Brain microvascular endothelial cell (primary cell): ENCODE results near the gene TIMP1.

Source experiments
- DNase-seq: peaks from one replicate; pipeline ENCODE4 v3.0.0-alpha.2; 2020
- H3K27ac ChIP-seq: fragments of 250-450 bp; sonication (Bioruptor Pico); 2 replicates; pipeline ENCODE4 v1.5.1; 2020; ENCODE audit warnings: mild to moderate bottlenecking, moderate library complexity
- H3K27me3 ChIP-seq: fragments of 250-450 bp; sonication (Bioruptor Pico); replicated peaks from 2 replicates; pipeline ENCODE4 v1.5.1; 2020; ENCODE audit warnings: mild to moderate bottlenecking
- H3K36me3 ChIP-seq: fragments of 250-450 bp; sonication (Bioruptor Pico); replicated peaks from 2 replicates; pipeline ENCODE4 v1.5.1; 2020; ENCODE audit warnings: mild to moderate bottlenecking
- H3K4me3 ChIP-seq: 2 replicates; pipeline ENCODE4 v1.5.1; 2011; ENCODE audit warnings: low read depth, mild to moderate bottlenecking, control low read depth, low read length, moderate library complexity
- in situ Hi-C: cut with HindIII; loops from 2 replicates; pipeline ENCODE4 v1.10.0; 2017; ENCODE audit warnings: low sequenced_read_pairs, low pct_ligation_motif_present
- TF ChIP-seq, protein P1 (sequence below): IDR thresholded peaks from 2 replicates; pipeline ENCODE4 v1.5.1; 2011; ENCODE audit warnings: low read depth, mild to moderate bottlenecking, moderate library complexity, low read length, control low read depth, inconsistent platforms; ENCODE audit errors: missing control alignments

Gene TIMP1

DNA sequence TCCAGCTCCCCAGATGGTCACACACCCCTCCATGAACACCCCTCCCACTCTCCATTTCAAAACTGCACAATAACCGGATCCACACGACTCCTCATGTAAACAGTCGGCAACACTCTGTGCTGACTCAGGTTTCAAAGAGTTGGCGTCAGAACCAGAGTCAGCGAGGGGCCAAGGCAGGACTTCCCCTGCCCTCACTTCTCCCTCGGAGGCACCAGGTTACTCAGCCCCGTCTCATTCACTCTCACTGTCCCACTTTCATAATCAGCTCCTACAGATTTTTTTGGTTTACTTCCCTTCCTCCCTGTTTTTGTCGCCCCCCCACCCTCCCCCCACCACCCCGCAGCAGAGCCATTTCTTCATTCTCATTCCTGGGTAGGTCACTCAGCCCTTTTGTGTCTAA, 2.7 kb upstream of the TIMP1 start:
- Histone ChIP-seq H3K4me3 (no peak overlapping the region), H3K27me3 (no peaks in the 10 kb centered on the region), H3K36me3 (no peaks in the 10 kb centered on the region), H3K27ac (peak overlapping the region; percentile 79)
- in situ Hi-C loops: no loop called here
- TF ChIP-seq, protein P1, sequence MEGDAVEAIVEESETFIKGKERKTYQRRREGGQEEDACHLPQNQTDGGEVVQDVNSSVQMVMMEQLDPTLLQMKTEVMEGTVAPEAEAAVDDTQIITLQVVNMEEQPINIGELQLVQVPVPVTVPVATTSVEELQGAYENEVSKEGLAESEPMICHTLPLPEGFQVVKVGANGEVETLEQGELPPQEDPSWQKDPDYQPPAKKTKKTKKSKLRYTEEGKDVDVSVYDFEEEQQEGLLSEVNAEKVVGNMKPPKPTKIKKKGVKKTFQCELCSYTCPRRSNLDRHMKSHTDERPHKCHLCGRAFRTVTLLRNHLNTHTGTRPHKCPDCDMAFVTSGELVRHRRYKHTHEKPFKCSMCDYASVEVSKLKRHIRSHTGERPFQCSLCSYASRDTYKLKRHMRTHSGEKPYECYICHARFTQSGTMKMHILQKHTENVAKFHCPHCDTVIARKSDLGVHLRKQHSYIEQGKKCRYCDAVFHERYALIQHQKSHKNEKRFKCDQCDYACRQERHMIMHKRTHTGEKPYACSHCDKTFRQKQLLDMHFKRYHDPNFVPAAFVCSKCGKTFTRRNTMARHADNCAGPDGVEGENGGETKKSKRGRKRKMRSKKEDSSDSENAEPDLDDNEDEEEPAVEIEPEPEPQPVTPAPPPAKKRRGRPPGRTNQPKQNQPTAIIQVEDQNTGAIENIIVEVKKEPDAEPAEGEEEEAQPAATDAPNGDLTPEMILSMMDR: no peak
- DNase-seq: peak; percentile 74

DNA sequence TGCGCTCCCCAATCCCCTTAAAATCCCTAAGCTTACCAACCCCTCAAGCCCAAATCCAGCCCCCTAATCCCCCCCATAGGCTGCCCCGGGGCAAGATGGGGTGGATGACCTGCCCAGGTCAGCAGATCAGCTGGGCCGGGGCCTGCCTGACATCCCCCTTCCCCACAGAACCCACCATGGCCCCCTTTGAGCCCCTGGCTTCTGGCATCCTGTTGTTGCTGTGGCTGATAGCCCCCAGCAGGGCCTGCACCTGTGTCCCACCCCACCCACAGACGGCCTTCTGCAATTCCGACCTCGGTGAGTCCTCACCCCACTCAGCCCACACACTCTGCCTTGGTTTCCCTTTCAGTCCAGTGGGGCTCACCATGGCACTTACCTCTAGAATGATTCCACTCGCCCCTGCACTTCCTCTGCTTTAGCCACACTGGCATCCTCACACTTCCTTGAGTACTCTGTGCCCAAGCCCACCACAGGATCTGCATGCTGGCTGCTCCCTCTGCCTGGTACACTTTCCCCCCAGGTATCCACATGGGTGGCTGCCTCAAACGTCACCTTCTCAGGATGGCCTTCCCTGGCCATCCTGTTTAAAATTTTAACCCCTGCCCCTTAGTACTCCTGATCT, 1.1 kb downstream of the TIMP1 start:
- Histone ChIP-seq H3K27me3 (no peaks in the 10 kb centered on the region), H3K27ac (peak overlapping the region; percentile 56), H3K36me3 (peaks cover 19% of the 10 kb centered on the region), H3K4me3 (peak overlapping the region; percentile 76)
- no peak for DNase-seq
- TF ChIP-seq, protein P1: no peak
- in situ Hi-C loops: no loop called here

DNA sequence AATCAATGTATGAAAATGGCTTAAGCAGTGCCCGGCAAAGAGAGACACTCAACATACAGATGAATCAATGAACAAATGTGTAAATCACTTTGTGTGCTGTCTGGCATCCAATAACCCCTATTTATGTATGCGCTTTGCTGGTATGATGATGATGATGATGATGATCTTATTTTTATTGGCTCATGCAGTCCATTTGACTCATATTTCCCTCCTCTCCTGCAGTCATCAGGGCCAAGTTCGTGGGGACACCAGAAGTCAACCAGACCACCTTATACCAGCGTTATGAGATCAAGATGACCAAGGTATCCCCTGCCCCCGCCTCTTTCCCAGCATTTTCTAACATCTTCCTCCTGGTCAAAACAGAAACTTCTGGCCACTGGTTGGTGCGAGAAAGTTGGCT, 2.5 kb downstream of the TIMP1 start:
- Histone ChIP-seq H3K27me3 (no peaks in the 10 kb centered on the region), H3K4me3 (peak overlapping the region; percentile 76), H3K36me3 (peaks cover 19% of the 10 kb centered on the region), H3K27ac (peak overlapping the region; percentile 12)
- no peak for DNase-seq
- TF ChIP-seq, protein P1: no peak
- in situ Hi-C loops: no loop called here

DNA sequence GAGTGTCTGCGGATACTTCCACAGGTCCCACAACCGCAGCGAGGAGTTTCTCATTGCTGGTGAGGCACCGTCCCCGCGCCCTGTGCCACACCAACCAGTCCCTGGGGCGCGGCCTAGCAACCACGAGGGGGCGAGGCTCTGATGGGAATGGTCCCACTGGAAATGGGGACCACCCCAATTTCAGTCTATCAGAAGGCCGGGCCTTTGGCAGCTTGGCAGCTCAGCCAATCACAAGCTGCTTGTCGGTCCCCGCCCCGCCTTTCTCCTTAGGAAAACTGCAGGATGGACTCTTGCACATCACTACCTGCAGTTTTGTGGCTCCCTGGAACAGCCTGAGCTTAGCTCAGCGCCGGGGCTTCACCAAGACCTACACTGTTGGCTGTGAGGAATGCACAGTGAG, 3.0 kb downstream of the TIMP1 start:
- TF ChIP-seq, protein P1: no peak
- in situ Hi-C loops: no loop called here

DNA sequence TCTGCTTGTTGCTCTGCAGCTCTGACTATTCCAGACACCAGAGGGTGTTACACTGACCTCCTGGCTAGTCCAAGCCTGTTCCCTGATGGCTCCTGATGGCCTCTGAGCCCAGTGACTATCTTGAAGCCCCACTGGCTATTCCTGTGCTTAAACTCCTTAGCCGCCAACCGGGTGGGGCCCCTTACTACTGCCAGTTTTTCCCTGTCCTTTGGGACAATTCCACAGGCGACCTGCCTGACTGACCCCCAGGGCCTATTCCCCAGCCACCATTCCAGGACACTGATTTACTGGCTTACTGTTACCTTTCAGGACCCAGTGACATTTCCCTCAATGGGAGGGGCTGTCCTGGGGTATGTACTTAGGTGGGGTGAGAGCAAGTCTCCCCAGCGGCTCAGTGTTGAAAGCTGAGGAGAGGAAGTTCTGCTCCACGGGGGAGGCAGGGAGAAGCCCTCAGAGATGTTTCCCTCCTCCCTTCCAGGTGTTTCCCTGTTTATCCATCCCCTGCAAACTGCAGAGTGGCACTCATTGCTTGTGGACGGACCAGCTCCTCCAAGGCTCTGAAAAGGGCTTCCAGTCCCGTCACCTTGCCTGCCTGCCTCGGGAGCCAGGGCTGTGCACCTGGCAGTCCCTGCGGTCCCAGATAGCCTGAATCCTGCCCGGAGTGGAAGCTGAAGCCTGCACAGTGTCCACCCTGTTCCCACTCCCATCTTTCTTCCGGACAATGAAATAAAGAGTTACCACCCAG, 4.0 kb downstream of the TIMP1 start:
- Histone ChIP-seq H3K4me3 (no peak overlapping the region), H3K27me3 (no peaks in the 10 kb centered on the region), H3K27ac (no peak overlapping the region), H3K36me3 (peaks cover 19% of the 10 kb centered on the region)
- DNase-seq: no peak
- in situ Hi-C loops: no loop called here
- TF ChIP-seq, protein P1: no peak

More for the DNA sequence above, 3.0 kb downstream of the TIMP1 start:
- H3K36me3 ChIP-seq: peaks cover 19% of the 10 kb centered on the region
- H3K27me3 ChIP-seq: no peaks in the 10 kb centered on the region
- H3K4me3 ChIP-seq: peak overlapping the region; percentile 76
- H3K27ac ChIP-seq: no peak overlapping the region
- no peak for DNase-seq
